Measurements from ENCODE around the gene NANS. TPM values are rescaled to one million over a fixed set of nuclear protein-coding genes. Genes with fewer than 3 reads are reported as not detected.

NANS gene
- total and polyA plus RNA-seq, 2 of the 13 experiments (the other 11 are each of a cell fraction or from before 2014, with no cell fraction given) = 86.9 to 203 TPM

DNA sequence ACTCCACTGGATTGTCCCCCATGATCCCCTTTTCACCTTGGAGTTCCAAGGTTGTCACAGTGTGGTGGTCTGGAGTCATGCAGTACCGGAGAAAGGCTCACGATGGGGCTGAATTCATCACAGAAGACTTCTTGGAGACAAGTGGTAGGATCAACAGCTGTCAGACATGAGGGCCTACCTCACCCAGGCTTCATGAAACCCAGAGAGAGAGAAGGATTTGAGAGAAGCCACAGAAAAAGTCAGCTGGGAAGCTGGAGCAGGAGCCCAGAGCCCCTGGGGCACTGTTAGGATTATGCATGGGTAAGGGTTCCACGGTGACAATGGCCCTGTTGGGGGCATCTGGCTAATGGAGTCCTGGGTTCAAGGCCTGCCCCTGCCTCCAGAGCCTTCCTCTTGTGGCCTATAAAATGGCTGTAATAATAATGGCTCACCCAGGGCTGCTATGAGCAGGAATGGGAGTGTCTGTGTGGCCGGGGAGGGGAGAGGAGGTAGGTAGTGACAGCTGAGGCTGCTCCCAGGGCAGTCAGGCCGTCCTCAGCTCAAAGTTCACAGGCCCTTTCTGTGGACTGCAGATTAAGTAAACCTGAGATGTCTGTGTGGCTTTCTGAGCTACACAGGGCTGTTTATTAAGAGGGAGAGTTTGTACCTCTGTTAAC, 61.6 kb downstream of the NANS start (continued):
- TF ChIP-seq TFDP1 (CRISPR knock-in tag; IDR thresholded peaks at IDR 0.05; ENCODE audit: borderline replicate concordance) = no peak
- no peak for TF ChIP-seq SPEN (CRISPR knock-in tag; IDR thresholded peaks at IDR 0.05; ENCODE audit: low read depth)
- TF ChIP-seq AGO2 (optimal IDR thresholded peaks at IDR 0.05; ENCODE audit: low read depth, low read length) = no peak
- no peak for TF ChIP-seq ZNF788 (CRISPR knock-in tag; IDR thresholded peaks at IDR 0.05; ENCODE audit: borderline replicate concordance)
- TF ChIP-seq ELK4 (CRISPR knock-in tag; IDR thresholded peaks at IDR 0.05; ENCODE audit: borderline replicate concordance) = no peak
- TF ChIP-seq RFX3 (CRISPR knock-in tag; IDR thresholded peaks at IDR 0.05) = no peak
- no peak for TF ChIP-seq WIZ (CRISPR knock-in tag; IDR thresholded peaks at IDR 0.05)
- TF ChIP-seq ZNF775 (CRISPR knock-in tag; IDR thresholded peaks at IDR 0.05; ENCODE audit: borderline replicate concordance) = no peak
- no peak for TF ChIP-seq TEAD2 (CRISPR knock-in tag; IDR thresholded peaks at IDR 0.05)
- no peak for TF ChIP-seq ZSCAN31 (CRISPR knock-in tag; IDR thresholded peaks at IDR 0.05; ENCODE audit: low read depth)
- TF ChIP-seq JUND (CRISPR knock-in tag; IDR thresholded peaks at IDR 0.05) = no peak
- no peak for TF ChIP-seq JDP2 (CRISPR knock-in tag; IDR thresholded peaks at IDR 0.05; ENCODE audit: borderline replicate concordance)
- TF ChIP-seq E2F5 (CRISPR knock-in tag; conservative IDR thresholded peaks at IDR 0.05) = no peak
- TF ChIP-seq PCBP2 (optimal IDR thresholded peaks at IDR 0.05; ENCODE audit: low read depth, low read length, poor library complexity, severe bottlenecking) = no peak
- no peak for TF ChIP-seq ZBTB38 (CRISPR knock-in tag; IDR thresholded peaks at IDR 0.05)
- TF ChIP-seq, protein P1, sequence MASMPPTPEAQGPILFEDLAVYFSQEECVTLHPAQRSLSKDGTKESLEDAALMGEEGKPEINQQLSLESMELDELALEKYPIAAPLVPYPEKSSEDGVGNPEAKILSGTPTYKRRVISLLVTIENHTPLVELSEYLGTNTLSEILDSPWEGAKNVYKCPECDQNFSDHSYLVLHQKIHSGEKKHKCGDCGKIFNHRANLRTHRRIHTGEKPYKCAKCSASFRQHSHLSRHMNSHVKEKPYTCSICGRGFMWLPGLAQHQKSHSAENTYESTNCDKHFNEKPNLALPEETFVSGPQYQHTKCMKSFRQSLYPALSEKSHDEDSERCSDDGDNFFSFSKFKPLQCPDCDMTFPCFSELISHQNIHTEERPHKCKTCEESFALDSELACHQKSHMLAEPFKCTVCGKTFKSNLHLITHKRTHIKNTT (CRISPR knock-in tag; IDR thresholded peaks at IDR 0.05) = no peak
- no peak for TF ChIP-seq ZHX1 (CRISPR knock-in tag; IDR thresholded peaks at IDR 0.05; ENCODE audit: low read depth)
- TF ChIP-seq RNF2 (conservative IDR thresholded peaks at IDR 0.05; ENCODE audit: low read depth) = no peak
- TF ChIP-seq SALL1 (CRISPR knock-in tag; IDR thresholded peaks at IDR 0.05) = no peak

Data from HepG2 (cell line).